Epidermal melanocyte (primary cell): ENCODE results near the gene STT3B.
"Not testable (repeated sequence)": the region's sequence is repeated elsewhere in the genome, so short reads cannot be mapped to it uniquely, and the experiment has no call there.

Experiments used
- DNase-seq: peaks from one replicate; pipeline ENCODE4 v3.0.0; 2011; ENCODE audit warnings: low spot score; ENCODE audit not compliant: insufficient read length

STT3B gene

DNA sequence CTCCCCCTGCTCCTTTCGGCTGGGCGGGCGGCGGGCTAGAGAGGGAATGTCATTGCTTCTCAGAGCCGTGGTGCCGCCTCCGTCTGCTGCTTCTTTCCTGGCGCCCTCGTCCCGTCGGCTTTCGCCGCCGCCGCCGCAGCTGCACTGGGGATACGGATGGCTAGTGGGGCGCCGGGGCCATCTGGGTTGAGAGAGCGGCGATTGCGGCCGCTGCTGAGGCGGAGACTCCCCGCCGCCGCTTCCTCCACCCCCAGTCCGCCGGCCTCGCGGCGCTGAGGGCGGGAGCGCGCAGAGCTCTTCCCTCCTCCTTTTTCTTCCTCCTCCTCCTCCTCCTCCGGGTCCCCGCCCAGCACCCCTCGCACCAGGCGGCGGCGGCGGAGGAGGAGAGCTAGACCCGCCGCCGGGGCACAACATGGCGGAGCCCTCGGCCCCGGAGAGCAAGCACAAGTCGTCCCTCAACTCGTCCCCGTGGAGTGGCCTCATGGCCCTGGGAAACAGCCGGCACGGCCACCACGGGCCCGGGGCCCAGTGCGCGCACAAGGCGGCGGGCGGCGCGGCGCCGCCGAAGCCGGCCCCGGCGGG lies at the start of gene STT3B:
Gene STT3B, plus strand, starts transcription at position 339 of the 582 bp plus-strand sequence. Its CDS starts 74 bp downstream, at position 413.
- DNase-seq = peak; percentile 31

DNA sequence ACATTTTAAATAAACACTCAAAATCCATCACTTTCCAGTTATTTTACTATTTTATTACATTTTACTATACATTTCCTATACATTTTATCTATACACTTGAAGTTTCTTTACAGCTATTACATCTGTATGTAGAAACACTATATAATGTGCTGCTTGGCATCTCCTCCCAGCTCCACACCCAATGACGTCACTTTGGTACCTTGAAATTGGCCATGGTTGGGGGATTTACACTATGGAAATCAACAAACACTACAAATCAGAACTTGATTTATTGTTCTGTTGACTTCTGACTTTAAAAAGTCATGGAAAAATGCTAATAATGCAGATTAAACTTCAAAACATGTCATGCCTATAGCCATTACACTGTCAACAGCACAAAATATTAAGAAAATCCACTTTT lies 48.9 kb upstream of the STT3B start:
- no peak for DNase-seq

DNA sequence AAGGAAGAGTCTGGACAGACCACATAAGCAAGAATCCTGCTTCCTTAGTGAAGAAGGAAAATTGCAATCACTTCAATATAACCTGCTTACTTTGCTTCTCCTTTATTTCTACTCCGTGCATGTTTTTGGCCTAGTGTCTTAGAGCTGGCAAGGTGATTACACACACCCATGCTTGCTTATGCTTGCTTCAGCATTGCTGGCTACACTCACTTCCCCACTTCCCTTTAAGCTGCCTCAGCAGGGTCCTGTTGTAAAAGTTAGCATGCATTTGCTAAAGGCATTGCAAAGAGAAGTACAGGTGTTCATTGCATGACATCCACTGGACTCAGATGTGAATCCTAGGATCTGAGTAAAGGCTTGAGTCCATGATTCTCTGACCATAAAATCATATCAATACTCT lies 47.5 kb upstream of the STT3B start:
- no peak for DNase-seq

DNA sequence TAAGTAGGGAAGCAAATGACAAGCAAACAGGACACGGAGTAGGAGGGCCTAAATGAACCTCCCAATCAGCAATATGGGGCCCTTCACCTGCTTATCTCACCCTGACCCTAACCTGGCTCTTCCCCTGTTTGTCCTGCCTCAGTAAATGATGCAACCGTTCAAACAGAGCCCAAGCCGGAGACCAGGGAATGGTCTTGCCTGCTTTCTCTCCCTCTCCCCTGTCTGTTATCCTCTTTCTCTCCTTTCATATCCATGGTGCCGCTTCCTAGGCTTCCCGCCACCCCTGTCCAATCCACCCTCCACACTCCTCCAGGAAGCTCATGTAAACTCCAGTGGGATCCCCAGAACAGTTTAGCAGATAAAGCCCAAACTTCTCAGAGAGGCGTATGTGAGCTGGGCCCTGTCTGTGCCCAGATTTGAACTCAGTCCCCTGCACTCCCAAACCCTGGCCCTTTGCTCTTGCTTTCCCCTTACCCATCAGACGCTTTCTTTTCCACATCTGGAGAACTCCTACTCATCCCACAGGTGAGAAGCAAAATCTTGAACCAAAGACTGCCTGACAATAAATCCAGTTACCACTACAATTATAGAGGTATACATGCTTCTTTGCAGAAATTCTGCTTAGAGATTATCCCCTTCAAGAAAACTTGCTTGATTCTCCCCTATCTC lies 45.7 kb upstream of the STT3B start:
- DNase-seq = no peak

DNA sequence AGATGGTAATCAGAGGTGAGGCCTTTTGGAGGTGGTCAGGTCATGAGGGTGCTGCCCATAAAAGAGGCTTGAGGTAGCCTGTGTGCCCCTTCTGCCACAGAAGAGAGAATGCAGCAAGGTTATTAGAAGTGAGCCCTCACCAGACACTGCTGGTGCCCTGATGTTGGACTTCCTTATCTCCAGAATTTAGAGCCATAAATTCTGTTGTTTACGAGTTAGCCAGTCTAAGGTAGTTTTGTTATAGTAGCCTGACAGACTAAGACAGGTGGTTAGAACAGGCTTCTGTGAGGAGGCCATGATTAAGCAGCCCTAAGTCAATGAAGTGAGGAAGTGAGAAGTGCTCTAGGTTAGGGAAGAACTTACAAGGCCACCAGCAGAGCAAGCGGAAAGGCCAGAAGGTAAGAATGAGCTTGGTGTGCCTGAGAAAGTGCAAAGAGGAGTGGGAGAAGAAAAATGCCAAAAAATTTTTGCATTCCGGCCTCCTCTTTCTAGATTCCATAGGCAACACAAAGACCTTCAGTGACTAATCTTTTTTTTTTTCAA lies 44.2 kb upstream of the STT3B start:
- no peak for DNase-seq

DNA sequence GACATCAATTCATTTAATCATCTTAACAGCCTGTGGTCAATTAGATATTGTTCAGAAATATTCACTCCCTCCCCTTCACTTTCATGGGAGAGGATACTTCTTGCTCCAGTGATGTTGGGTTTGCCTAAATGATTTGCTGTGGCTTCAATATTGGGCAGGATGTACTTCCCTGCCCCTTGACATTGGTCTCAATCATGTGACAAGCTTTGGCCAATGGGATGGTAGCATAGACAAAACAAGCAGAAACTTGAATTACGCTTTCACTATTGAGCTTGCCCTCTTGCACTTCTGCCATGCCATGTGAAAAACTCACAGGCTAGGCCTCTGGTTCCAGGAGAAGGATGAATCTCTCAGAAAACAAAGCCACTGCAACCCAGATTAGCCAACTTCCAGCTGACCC lies 42.2 kb upstream of the STT3B start:
- no peak for DNase-seq

DNA sequence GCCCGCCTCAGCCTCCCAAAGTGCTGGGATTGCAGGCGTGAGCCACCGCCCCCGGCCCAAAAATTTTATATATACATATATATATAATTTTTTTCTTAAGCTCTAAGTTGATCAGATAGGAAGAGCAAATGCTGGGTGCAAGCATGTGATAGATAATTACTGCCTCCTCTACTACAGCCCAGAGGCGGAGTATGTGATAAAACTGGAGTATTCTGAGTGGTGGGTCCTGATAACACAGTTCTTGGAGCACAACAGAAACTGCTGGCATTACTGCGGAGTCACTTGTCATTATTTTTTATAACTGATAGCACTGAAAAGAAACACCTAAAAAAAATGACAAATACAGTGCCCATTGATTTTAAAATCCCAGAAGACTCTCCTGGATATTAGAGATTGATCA lies 41.1 kb upstream of the STT3B start:
- no peak for DNase-seq

DNA sequence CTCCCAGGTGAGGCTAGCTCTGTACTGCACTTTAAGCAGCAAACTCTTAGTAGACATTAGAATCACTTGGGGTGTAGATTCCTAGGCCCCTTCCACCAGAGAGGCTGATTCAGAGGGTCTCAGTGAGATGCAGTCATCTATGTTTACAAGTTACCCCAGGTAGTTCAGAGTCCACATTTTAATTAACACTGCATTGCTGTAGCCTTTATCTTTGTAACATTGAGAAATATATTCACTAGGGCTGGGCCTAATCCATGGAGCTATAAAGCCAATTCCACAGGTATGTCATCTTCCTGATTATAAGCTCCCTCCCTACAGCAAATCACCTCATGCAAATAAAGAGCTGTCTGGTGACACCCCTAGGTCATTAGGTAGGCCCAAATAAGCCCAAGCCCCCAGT lies 39.6 kb upstream of the STT3B start:
- no peak for DNase-seq

DNA sequence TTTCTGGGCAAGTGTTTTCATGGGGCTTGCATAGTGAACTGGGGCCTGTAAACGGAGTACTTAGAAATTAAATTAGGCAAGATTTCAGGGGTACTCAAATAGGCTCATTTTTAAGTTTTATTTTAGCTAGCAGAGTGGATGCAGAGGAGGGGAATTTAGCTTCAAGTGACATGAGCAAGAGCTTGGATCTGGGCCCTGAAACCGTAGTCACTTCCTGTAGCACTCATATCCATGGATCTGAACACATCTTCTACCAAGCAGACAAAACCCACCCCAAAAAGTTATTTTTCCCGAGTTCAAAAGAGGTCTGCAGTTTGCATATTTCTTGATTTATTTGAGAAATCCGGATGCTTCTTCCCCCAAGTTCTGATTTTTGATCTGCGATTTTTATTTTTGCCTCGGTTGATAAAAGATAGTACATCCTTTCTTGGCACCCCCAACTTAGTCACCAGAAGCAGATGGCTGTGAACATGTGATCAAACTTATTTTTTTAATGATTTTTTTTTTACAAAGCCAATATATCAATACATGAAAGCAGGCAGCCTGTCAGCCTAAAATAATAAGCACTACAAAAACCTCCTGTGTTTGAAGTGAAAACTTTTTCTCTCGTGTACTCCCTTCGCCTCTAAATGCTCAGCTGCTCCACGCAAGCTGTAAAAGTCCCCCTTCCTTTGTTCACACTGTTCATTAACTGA lies 36.6 kb upstream of the STT3B start:
- no peak for DNase-seq

DNA sequence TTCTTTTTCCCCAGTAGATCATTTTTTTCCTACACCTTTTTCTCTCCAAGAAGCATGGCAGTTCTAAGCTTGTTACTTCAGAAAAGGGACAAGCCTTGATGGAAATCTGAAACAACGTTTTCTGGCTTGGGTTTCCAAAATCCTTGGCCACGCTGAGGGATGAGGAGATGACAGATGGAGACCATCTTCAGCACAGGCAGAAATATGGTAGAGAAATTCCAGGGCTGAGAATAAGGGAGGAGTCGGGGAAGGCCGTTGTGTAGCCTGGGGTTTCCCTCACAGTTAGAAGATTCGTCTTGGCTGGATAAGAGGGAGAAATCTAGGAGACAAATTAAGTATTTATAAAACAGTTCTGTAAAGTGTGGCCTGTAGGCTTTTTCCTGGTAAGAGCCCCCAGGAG lies 33.9 kb upstream of the STT3B start:
- no peak for DNase-seq

DNA sequence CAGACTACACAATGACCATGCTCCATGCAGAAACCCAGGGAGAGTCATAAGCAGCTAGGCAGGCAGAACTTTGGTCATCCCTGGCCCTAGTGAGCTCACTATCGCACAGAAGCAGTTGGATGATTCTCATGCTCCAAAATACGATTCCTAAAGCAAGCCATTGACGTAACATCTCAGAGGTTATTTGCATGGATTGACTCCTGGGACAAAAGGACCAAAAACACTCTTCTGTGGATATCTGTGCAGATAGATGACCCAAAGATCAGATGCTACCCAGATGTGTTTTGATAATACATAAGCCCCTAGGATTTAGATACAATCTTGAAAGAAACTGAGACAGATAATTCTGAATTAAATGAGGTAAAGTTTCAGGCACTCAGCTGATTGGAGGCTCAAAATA lies 33.4 kb upstream of the STT3B start:
- DNase-seq = no peak

DNA sequence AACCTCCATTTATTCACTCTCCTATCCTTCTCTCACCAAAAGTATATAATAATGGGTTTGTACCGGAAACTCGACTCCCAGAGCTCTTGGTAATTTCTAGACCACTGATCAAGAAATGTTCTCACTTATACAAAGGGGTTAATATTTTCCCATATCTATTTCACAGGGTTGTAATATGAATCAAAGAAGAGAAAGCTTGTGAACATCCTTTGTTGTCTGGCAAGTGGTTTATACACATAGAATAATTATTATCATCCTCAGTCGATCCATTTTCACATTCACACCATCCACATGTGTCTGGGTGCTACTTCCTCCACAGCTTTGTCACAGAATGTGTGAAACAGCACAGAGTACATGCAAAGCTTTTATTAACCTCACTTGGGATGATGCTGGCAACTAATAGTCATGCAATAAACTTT lies 29.9 kb upstream of the STT3B start:
- DNase-seq = no peak

DNA sequence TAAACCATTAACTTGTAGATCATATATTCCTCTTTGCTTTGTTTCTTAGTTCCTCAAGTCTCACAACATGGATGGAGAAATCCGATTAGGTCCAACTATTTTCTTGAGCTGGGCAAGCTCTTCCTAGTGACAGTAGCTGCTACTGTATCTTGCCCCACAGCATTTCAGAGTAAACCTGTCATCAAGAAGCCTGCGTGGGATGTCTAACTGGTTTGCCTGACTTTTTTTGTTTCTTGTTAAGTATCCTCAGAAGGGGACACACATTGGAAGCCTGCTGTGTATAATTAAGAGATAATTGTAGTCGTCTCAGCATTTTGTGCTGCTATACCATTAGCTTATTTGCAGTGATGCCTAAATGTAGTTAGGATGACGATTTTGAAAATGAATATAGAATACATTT lies 29.3 kb upstream of the STT3B start:
- DNase-seq = no peak

DNA sequence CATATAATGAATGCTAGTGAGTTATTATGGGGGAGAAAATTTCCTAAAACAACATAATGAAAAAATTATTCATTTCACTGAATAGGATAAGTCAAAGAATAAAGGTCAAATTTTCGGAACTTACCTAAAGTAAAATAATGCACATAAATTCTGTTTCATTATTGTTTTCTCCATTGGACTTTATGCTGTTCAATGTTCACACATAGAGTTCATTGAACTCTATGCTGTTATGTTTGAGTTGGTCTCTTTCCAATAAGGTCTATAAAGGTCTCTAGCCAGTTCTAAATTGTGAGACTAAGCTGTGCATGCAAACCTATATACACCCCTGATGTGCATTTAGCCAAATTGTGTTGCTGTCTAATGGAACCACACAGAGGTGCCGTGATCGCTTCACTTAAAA lies 28.5 kb upstream of the STT3B start:
- no peak for DNase-seq

DNA sequence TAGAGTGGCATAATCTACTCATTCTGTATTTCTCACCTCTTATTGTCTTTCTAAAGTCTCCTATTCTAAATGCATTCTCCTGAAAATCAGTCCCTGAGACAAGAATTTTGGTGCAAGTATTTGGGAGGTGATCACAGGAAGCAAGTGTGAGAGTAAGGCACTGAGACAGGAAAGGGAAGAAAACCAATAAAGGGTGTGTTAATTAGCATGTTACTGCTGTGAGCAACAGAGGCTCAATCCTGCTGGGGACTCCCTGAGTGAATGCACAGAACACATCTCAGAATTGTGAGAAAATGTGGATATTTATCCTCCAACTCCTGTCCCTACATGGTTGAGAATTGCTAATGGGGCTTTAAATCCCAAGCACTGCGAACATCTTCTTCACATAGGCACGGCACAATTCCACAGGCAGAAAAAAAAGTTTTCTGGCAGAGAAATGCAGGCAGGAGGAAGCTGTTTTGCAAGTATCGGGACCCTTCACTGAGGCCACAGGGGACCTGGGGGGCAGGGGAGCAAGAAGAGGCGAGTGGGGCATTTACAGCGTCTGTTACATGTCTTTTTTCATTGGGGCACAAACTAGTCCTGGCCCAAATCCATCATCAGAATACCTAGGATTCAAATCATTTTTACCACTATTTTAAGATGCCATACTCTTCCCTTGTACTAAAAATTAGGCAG lies 27.2 kb upstream of the STT3B start:
- DNase-seq = no peak

DNA sequence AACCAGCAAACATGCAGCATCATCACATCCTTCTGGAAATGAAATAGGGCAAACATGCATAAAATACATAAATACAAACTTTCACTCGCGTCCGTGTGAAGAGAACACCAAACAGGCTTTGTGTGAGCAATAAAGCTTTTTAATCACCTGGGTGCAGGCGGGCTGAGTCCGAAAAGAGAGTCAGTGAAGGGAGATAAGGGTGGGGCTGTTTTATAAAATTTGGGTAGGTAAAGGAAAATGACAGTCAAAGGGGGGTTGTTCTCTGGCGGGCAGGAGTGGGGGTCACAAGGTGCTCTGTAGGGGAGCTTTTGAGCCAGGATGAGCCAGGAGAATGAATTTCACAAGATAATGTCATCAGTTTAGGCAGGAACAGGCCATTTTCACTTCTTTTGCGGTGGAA lies 26.2 kb upstream of the STT3B start:
- not testable (repeated sequence) for DNase-seq

DNA sequence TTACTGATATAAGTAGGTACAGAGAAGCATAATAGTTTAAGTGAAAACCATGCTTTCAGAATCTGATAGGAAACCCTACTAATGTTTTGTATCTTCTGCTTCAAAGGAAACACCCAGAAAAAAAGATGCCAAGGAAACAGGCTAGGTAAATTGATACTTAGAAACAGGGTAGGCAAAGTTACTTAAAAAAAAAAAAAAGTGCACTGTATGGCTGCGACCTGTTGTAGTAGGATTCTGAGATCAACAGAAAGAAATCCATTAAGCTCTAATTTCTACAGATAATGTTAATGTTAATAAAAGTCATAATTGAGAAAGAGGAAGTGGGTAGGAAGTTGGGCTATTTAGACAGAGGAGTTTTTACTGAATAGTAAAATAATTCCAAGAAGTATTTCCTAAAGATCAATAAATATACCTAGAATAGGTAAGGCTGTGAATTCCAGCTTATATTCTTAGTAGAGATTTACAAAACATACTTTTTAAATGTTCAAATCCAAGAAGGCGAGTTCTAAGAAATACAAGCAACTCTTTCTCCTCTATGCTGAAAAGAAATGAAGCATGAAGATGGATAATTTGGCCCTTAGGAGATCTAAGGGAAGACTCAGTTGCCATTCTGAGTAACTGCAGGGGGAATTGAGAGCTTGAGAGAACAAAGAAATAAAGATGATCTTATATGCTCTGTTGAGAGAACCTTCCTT lies 24.1 kb upstream of the STT3B start:
- no peak for DNase-seq

DNA sequence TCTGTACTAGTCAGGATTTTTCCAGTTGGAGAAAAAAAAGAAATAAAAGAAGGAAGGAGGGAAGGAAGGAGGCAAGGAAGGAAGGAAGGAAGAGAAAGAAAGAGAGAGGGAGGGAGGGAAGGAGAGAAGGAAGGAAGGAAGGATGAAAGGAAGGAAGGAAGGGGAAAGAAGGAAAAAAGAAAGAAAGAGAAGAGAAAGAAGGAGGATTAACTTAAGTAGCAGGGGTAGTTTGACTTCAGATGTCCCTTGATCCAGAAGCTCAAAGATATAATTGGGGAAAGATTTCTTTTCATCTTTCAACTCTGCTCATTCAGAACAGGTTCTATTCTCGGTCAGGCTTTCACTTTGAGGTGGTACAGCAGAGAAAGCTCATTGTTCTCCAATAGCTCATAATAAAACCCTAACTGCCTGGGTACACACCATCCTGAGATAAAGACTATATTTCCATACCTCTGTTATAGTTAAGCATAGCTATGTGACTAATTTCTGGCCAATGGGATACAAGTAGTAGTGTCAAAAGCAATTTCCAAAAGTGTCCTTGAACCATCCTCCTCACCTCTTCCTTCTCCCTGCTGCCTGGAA lies 23.5 kb upstream of the STT3B start:
- no peak for DNase-seq

DNA sequence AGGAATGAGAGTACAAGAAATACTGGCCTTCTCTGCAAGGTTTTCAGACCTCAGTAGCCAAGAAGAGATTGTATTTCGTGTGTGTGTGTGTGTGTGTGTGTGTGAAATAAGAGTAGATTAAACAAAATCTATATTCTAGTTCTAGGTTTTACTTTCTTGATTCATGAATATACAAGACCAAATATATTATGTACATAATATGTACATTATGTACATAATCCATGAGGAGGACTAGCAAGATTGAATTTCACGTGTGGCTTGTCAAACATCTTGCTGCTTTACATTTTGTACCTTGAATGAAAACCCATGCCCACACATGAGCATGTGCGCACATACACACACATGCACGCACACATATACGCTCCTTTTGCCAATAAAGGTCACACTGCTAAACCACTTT lies 18.2 kb upstream of the STT3B start:
- DNase-seq = no peak

DNA sequence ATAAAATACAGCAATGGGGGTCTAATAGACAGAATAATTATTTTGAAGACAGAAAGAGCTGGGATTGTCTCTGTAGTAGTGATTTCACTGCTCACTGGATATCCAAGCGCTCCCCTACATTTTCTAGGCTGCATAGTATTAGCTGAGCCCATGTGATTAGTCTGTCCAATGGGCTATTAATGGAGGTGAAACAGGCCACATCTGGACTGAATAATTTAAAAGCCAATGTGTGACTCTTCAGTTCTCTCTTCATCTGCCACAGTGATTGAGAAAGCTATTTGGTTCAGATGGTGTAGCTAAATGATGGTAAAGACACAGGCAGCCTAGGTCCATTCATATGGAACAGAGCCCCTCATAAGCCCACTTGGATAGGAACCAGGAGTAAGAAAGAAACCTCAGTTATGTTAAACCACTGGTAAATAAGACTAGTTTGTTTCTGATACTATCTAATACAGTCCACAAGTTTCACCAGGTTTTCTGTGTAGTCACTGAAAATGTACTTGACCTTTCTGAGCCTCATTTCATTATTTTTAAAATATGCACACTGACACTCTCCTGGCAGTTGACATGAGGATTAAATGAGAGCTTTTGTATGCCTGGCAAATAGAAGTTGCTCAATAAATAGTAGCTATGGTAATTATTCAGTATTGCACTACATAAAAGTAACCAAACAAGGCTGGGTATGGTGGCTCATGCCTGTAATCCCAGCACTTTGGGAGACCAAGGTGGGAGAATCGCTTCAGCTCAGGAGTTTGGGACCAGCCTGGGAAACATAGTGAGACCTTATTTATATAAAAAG lies 17.0 kb upstream of the STT3B start:
- DNase-seq = no peak
